Thoracic aorta (tissue), 2 donors: Measurements from ENCODE around the gene LENG9. TPM values are rescaled to one million over a fixed set of nuclear protein-coding genes. Genes with fewer than 3 reads are reported as not detected.

Source experiments
- ATAC-seq: fragments of 150-250 bp; one replicate; pipeline ENCODE4 v1.8.0; 2017; ENCODE audit warnings: low read depth; ENCODE audit not compliant: insufficient number of reproducible peaks, low FRiP score
- DNase-seq: peaks from one replicate; pipeline ENCODE4 v3.0.0-alpha.2; 2020; ENCODE audit warnings: low spot score
- H3K27ac ChIP-seq, 2 donors: fragments of 200-600 bp; sonication (generic); 1 replicate in 1 of 2; 2 replicates in 1 of 2; pipeline ENCODE4 v1.5.1; 2016; ENCODE audit warnings: mild to moderate bottlenecking in 2 of 2, moderate library complexity in 2 of 2
- H3K27me3 ChIP-seq: fragments of 200-600 bp; sonication (generic); replicated peaks from 2 replicates; pipeline ENCODE4 v1.6.0; 2016; ENCODE audit warnings: mild to moderate bottlenecking; ENCODE audit not compliant: insufficient read depth
- H3K36me3 ChIP-seq: fragments of 200-600 bp; sonication (generic); one replicate; pipeline ENCODE4 v1.5.1; 2016
- H3K4me1 ChIP-seq, 2 donors: fragments of 200-600 bp; sonication (generic); 1 replicate in 1 of 2; 2 replicates in 1 of 2; pipeline versions ENCODE4 v1.5.1 to v1.6.0; 2016; ENCODE audit warnings: low read depth in 2 of 2, mild to moderate bottlenecking in 1 of 2; ENCODE audit not compliant: control insufficient read depth in 1 of 2
- H3K4me3 ChIP-seq: fragments of 200-600 bp; sonication (generic); 2 replicates; pipeline ENCODE4 v1.5.1; 2016; ENCODE audit warnings: mild to moderate bottlenecking
- H3K9me3 ChIP-seq: fragments of 200-600 bp; sonication (generic); 2 replicates; pipeline ENCODE4 v1.5.1; 2016
- CTCF ChIP-seq: fragments of 200-600 bp; sonication (generic); IDR thresholded peaks from one replicate; pipeline ENCODE4 v1.5.1; 2019; ENCODE audit warnings: antibody characterized with exemption
- total RNA-seq, 2 donors: library from RNA; depleted of rRNA; stranded (reverse); fragments of >200 nt; gene quantifications; one replicate each; pipeline versions ENCODE4 v1.1.0 to v1.2.3, GENCODE V29; 2016

Gene LENG9
- total RNA-seq, 2 donors from 2014 or later, result 8.5 to 14.4 TPM

GRCh38 chr19:54436628-54437252, 26.8 kb downstream of the LENG9 start:
- no peak overlapping the region for H3K27ac ChIP-seq
- H3K9me3 ChIP-seq, result no peaks in the 10 kb centered on the region
- no peak overlapping the region for H3K4me3 ChIP-seq
- H3K4me1 ChIP-seq, result no peaks in the 10 kb centered on the region
- H3K27me3 ChIP-seq, result no peaks in the 10 kb centered on the region
- DNase-seq (no peak), ATAC-seq (no peak)
- no peaks in the 10 kb centered on the region for H3K36me3 ChIP-seq
- no peak for TF ChIP-seq CTCF

- DNase-seq (no peak), ATAC-seq (no peak)
- H3K4me3 ChIP-seq, result no peak overlapping the region
- no peaks in the 10 kb centered on the region for H3K9me3 ChIP-seq
- no peaks in the 10 kb centered on the region for H3K36me3 ChIP-seq
- no peaks in the 10 kb centered on the region for H3K4me1 ChIP-seq
- no peak for TF ChIP-seq CTCF
- no peaks in the 10 kb centered on the region for H3K27me3 ChIP-seq
- H3K27ac ChIP-seq, result no peak overlapping the region
Measured at GRCh38 chr19:54436031-54436523, 27.5 kb downstream of the LENG9 start.

GRCh38 chr19:54435551-54436016, 28.0 kb downstream of the LENG9 start:
- Histone ChIP-seq H3K27me3 (no peaks in the 10 kb centered on the region), H3K9me3 (no peaks in the 10 kb centered on the region), H3K36me3 (no peaks in the 10 kb centered on the region), H3K27ac (no peak overlapping the region), H3K4me1 (peaks cover 0 to 3% of the 10 kb centered on the region in 2 donors), H3K4me3 (no peak overlapping the region)
- ATAC-seq (no peak), DNase-seq (no peak)
- TF ChIP-seq CTCF, result no peak

- TF ChIP-seq CTCF, result no peak
- Histone ChIP-seq H3K27ac (no peak overlapping the region), H3K27me3 (no peaks in the 10 kb centered on the region), H3K4me3 (no peak overlapping the region), H3K36me3 (no peaks in the 10 kb centered on the region), H3K4me1 (peaks cover 0 to 7% of the 10 kb centered on the region in 2 donors), H3K9me3 (no peaks in the 10 kb centered on the region)
- DNase-seq (no peak), ATAC-seq (no peak)
Measured at GRCh38 chr19:54434873-54435214, 28.7 kb downstream of the LENG9 start.

GRCh38 chr19:54434112-54434872, 29.3 kb downstream of the LENG9 start:
- H3K4me3 ChIP-seq, result no peak overlapping the region
- DNase-seq (no peak), ATAC-seq (no peak)
- H3K27ac ChIP-seq, result no peak overlapping the region
- no peaks in the 10 kb centered on the region for H3K36me3 ChIP-seq
- no peak for TF ChIP-seq CTCF
- peaks cover 1% of the 10 kb centered on the region for H3K27me3 ChIP-seq
- peaks cover 0 to 7% of the 10 kb centered on the region in 2 donors for H3K4me1 ChIP-seq
- no peaks in the 10 kb centered on the region for H3K9me3 ChIP-seq
